Stimulated activated naive CD4-positive, alpha-beta T cell treated with Interleukin-2 at 50 U/mL for 16 hours (primary cell): Measurements from ENCODE around the gene DTHD1.

ENCODE experiments used
- DNase-seq: peaks from one replicate; lab custom pipeline; 2025; lab: John Stamatoyannopoulos, UW

DTHD1 gene

DNA sequence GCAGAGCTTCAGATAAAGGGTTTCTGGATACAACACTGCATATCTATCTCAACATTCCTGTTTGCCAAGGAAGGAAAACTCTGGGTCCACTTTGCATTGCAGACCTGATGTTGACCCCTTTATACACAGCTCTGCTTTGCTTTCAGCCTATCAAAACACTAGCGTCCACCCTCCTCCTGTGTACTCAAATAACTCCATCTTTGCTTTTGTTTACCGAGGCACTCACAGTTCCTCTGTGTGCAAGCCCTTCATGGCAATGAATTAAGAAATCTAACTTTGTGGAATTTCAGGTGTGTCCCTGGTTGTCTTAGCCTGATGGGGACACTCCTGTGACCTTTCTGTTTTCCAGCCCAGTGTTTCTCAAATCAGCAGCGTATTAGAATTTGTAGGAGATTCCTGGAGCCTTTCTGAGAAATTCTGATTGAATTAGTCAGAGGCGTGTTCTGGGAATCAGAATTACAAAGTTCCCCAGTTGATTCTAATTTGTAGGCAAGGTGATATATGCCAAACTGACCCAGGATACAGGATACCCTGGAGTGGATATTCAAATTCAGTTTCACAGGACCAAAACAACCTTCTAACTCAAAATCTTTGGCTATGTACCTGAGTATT is 68.6 kb downstream of the DTHD1 start:
- no peak for DNase-seq

DNA sequence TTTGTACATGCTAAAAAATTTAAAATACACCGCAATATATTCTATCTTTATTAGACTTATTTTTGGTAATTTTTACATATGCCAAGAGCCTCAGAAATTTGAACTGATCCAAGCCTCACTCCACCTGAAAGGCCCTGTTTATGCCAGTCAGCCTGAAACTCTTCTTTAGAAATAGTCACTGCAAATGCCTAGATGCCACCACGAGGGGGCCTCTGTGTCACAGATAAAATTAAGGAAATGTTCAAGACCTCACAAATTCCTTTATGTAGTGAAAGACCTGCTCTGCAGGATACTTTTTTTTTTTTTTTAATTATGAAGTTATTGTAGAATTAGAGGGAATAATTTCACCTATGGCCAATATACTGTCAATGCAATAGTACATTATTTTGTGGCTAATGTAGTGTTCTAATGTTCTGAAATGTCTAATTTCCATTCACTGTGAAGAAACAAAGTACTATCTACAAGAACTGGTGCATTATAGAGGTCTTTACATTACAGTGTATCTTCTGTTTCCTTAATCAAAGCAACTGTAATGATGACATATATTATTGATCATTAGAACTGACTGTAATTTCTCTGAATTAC is 69.8 kb downstream of the DTHD1 start:
- DNase-seq = peak; percentile 63

DNA sequence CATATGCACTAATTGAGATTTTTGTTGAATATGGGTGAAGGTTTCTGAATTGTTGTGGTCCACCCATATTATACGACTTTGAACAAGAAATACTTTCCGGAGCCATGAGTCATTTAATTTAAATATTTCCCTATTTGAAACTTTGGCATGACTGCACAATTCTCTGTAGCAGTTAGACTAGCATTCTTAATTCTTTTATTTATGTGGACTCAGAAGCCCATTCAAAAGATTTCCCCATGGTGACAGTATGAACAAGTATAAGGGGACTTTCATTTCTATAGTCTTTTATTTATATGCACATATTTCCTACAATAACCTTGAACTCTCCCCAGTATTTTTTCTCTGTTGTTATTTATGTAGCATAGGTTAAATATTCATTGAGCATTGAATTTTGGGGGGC is 72.6 kb downstream of the DTHD1 start:
- DNase-seq = no peak

DNA sequence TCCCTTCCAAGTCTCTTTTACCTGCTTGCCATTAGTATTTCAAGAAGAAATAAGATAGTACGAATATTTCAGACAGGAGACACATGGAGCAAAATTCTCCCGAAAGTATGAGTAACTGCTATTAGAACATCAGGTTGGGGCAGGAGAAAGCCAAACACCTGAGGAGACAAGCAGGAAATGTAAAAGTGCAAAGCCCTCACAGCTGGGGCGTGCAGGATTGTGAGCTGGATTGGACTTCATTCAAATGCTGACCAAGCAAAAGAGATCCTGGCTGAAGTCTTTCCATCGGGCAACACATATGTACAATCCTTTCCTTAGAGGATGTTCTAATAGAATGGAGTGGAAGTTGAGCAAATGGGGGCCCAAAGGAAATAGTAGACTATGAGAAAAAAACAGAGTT is 76.8 kb downstream of the DTHD1 start:
- no peak for DNase-seq

DNA sequence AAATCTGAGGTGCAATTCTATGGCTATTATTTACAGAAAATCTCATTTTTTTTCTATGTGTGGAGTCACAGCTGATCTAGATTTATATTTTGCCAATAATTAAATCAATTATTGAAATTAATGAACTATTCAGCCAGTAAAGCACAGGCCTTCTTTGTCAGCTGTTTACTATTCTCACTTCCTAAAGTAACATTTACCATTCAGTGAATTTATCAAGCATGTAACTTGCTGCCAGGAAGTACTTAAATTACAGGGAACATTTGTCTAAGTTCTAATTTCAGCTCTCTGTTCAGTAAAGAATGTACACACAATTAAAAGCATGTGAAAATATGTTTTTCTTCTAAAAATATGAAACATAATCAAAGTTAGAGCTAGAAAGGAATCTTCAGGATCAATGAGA is 79.3 kb downstream of the DTHD1 start:
- DNase-seq = no peak

DNA sequence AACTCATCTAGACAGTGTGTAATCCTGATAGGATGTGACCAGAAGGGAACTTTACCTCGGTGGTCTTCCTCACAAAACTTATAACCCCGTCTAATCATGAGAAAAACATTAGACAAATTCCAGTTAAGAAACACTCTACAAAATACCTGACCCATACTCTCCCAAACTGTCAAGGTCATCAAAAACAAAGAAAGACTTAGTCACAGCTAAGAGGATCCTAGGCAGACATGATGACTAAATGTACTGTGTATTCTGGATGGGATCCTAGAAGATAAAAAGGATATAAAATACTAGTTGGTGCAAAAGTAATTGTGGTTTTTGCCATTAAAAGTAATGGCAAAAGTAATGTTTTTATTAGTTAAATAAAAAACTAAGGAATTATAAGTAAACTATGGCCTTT is 81.6 kb downstream of the DTHD1 start:
- DNase-seq = no peak

DNA sequence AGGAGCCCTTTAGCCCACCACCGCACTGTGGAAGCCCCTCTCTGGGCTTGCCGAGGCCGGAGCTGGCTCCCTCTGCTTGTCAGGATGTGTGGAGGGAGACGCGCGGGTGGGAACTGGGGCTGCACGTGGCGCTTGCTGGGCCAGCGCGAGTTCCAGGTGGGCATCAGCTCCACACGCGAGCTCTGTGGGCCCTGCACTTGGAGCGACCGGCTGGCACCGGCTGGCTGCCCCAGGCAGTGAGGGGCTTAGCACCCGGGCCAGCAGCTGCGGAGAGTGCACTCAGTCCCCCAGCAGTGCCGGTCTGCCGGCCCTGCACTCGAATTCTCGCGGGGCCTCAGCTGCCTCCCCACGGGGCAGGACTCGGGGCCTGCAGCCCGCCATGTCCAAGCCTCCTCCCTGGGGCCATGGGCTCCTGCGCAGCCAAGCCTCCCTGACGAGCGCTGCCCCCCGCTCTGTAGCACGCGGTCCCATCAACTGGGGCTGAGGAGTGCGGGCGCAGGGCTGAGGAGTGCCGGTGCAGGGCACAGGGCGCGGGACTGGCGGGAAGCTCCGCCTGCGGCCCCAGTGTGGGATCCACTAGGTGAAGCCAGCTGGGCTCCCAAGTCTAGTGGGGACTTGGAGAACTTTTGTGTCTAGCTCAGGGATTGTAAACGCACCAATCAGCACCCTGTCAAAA is 93.6 kb downstream of the DTHD1 start:
- no peak for DNase-seq

DNA sequence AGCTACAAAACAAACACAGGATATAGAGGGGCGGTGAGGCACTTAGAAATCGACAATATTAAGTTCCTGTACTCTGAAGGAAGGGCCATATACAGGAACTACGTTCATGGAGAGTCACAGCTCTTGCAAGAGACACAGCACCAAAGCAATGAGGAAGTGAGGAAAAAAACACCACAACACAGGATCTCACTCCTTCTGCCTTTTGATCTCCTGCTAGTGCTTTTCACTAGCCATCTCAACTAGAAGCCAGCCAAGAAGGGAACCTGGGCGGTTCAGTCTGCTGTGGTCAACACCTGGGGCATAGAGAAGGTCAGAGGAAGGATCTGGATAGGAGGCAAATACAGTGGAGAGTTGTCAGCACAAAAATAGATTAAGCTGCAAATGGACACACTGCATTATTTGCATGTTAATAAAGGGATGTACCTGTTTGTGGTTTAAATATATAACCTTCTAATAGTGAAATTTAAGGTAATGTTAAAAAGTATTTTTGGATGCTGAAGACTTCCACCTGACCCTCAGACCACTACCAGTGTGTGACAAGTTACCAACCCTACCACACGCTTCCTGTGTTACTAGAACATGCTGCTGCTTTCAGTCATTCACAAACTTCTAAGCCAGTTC is 104.6 kb downstream of the DTHD1 start:
- DNase-seq = peak; percentile 4

DNA sequence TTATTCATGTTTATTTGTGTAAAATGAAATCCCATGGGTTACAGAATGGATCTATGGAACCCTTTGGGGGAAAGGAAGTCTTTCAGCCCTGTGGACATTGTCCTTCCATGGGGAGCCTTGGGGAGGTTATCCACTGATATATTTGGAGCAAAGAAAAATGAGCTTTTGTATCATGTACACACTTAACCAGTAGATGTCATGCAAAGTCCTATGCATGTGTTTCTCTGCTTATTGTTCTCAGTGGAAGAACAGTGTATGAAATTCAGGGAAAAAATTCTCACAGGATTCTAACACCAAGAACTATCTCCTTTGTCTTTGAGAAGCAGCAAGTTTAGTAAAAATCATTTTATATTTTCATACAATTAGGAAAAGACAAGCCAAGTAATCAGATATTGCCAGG is 105.3 kb downstream of the DTHD1 start:
- no peak for DNase-seq

DNA sequence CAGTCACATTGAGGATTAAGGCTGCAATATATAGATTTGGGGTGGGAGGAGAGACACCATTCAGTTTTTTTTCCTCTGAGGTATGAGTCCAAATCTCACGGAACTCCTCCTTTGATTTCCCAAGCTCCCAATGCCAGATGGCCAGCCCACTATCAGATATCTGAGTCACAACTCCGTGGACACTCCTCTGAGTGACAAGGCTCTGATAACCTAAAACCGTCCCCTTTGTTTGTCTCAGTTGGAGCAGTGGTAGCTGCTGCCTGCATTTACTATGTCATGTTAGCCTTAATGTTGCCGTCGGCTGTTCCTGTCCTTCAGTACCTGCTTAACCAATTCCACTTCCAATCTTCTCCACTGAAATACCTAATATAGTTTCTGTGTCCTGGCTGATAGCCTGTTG is 107.3 kb downstream of the DTHD1 start:
- no peak for DNase-seq

DNA sequence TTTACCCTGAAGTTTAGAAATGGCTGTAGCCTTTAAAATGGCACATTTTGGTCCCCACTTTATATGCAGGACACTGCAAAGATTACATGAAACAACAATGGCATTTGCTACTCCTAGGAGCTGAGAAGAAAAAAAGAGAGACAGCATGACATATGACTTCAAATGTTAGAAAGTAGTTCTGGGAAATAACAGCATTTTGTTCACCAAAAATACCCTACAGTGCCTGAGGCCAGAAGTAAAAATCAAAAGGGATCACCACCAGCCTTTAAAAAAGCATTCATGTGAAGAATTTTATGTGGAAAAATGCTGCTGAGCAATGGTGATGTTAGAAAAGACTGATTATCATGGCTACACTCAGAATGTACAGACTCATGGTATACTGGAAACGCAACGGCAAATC is 110.0 kb downstream of the DTHD1 start:
- no peak for DNase-seq

DNA sequence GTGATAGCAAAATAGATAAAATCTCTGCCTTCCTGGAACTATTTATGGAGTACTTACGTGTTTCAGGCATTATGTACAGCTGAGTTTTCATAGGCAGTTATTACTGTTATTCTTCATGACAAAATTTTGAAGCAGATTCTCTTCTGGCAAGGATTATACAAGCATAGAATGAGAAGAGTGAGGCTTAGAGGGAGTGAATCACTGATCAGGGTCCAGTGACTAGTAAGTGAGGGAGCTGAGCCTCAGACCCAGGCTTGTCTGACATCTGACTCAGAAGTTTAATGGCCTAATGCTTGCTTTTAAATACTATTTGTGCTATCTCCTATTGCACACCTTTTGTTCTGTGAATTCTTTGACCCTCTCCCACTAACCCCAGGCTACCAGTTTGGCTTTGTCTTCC is 110.6 kb downstream of the DTHD1 start:
- no peak for DNase-seq

DNA sequence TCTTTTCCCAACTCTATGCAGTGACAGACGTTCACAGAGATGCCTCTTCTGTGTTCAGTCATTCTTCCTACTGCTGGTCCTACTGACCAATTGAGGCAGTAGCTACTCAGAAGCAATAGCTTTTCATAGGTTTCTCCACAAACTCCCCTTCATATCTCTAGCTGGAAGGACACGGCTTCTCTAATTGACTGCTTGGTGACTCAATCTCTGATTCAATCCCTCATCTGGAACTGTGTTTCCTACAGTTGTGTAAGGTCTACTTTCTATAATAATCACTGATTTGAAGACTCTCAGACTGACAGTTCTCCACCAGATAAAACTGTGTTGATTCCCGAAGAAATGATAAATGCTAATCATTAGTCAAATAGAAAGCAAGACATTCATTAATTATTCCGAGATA is 111.5 kb downstream of the DTHD1 start:
- DNase-seq = no peak
